Stomach (tissue), 9 donors: ENCODE results near the gene S100A2. TPM values are rescaled to one million over a fixed set of nuclear protein-coding genes. Genes with fewer than 3 reads are reported as not detected.

Experiments
- DNase-seq, 2 donors: peaks; one replicate each; pipeline versions ENCODE4 v3.0.0 to v3.0.0-alpha.2; 2013 to 2019
- H3K27ac ChIP-seq, 5 donors: fragments of 200-600 bp in 4 of 5; sonication (generic) in 4 of 5; one replicate each; pipeline ENCODE4 v1.5.1; 2013 to 2019; ENCODE audit warnings: mild to moderate bottlenecking in 1 of 5, moderate library complexity in 1 of 5
- H3K27me3 ChIP-seq, 3 donors: fragments of 200-600 bp; sonication (generic); one replicate each; pipeline ENCODE4 v1.5.1; 2017 to 2019; ENCODE audit warnings: mixed run types in 1 of 3
- H3K36me3 ChIP-seq, 4 donors: fragments of 200-600 bp; sonication (generic); 1 replicate in 3 of 4; 2 replicates in 1 of 4; pipeline ENCODE4 v1.5.1; 2016 to 2019
- H3K4me1 ChIP-seq, 4 donors: fragments of 200-600 bp; sonication (generic); one replicate each; pipeline ENCODE4 v1.5.1; 2016 to 2019
- H3K4me3 ChIP-seq, 4 donors: fragments of 200-600 bp; sonication (generic) in 3 of 4; one replicate each; pipeline ENCODE4 v1.5.1; 2016 to 2019; ENCODE audit warnings: mild to moderate bottlenecking in 1 of 4
- H3K9me3 ChIP-seq, 4 donors: fragments of 200-600 bp; sonication (generic); one replicate each; pipeline ENCODE4 v1.5.1; 2016 to 2019
- EP300 ChIP-seq: sonication (generic); formaldehyde crosslinking; IDR thresholded peaks from one replicate; pipeline ENCODE4 v1.6.1; 2017; ENCODE audit warnings: antibody characterized with exemption
- POLR2A ChIP-seq, 4 donors: fragments of 450-650 bp; IDR thresholded peaks; one replicate each; pipeline ENCODE4 v1.6.1; 2016; ENCODE audit warnings: antibody characterized with exemption in 4 of 4, control low read depth in 2 of 4, mild to moderate bottlenecking in 1 of 4, moderate library complexity in 1 of 4
- POLR2AphosphoS5 ChIP-seq, 3 donors: sonication (generic); formaldehyde crosslinking; IDR thresholded peaks; one replicate each; pipeline ENCODE4 v1.6.1; 2016; ENCODE audit warnings: antibody characterized with exemption in 3 of 3
- WGBS, 5 donors: extraction: QIAGEN DNeasy Blood & Tissue Kit in 3 of 5; methylation state at CpG; one replicate each; pipeline versions ENCODE4 v1.1.5 to v1.1.7; 2013 to 2018; 5-methylcytosine and 5-hydroxymethylcytosine counted together
- intact Hi-C: fragments of 100-400 bp; cut with DNase I; formaldehyde crosslinking; loops from one replicate; pipeline ENCODE4 v1.15.1; 2023; ENCODE audit warnings: low total_unique reads
- polyA plus RNA-seq, 3 donors: library from polyadenylated mRNA; stranded (reverse); fragments of 200-250 nt; gene quantifications; one replicate each; pipeline ENCODE4 v1.2.3, GENCODE V29; 2013
- total RNA-seq, 5 donors: library from RNA; depleted of rRNA; stranded (reverse); fragments of >200 nt; gene quantifications; one replicate each; pipeline versions ENCODE4 v1.1.0 to v1.2.3, GENCODE V29; 2014 to 2016
- TF ChIP-seq, protein P1 (sequence below), 7 experiments: fragments of 450-650 bp in 4 of 7; fragments of 200-600 bp in 3 of 7; sonication (generic) in 3 of 7; IDR thresholded peaks; one replicate each; pipeline ENCODE4 v1.5.1; 2016 to 2019; ENCODE audit warnings: antibody characterized with exemption in 7 of 7, control low read depth in 2 of 7, mild to moderate bottlenecking in 1 of 7
- donor health status: healthy with polysubstance abuse.
- donor health status: Bipolar disorder and iron deficiency.
- donor health status: healthy.

Gene S100A2
- total and polyA plus RNA-seq, 8 donors = 2.2 to 1,809 (median 8.3) TPM; not detected in 3

DNA sequence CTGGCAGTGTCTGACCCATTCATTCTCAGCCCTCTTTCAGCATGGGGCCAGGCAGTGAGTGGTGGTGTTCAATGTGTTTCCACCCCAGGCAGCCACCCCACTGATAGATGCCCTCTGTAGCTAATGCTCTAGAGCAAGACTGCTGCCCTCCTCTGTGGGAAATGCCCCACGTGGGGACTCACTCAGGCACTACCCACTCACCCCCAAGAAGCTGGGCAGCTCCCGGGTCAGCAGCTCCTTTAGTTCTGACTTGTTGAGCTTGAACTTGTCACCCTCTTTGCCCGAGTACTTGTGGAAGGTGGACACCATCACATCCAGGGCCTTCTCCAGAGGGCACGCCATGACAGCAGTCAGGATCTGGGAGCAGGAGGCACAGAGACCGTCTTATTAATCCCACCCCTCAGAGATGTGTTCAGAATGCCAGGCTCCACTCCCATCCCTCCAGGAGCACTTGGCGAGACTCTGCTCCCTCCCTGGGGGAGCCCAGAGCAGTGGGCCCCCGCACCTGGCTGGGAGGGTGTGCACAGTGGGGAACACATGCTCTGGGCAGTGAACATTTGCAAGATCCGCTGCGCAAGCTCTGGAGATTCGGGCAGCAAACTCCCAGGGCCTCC, 21.1 kb downstream of the S100A2 start:
- peak overlapping the region; percentile 38 to 51 (median 40) for H3K4me3 ChIP-seq
- peak overlapping the region; percentile 69 to 88 (median 80) for H3K27ac ChIP-seq
- WGBS, 5 donors = 30 to 55% (median 45%) methylated on average over 4 to 10 of the region's 10 CpGs
- H3K36me3 ChIP-seq = no peaks in the 10 kb centered on the region
- H3K4me1 ChIP-seq = peaks cover 62 to 98% (median 81%) of the 10 kb centered on the region in 4 donors
- intact Hi-C loops = no loop called here
- DNase-seq = no peak
- H3K27me3 ChIP-seq = no peaks in the 10 kb centered on the region
- no peaks in the 10 kb centered on the region for H3K9me3 ChIP-seq
- TF ChIP-seq POLR2A (IDR thresholded peaks at IDR 0.05) = no peak
- no peak for TF ChIP-seq EP300
- TF ChIP-seq POLR2AphosphoS5 (IDR thresholded peaks at IDR 0.05) = no peak
- TF ChIP-seq, protein P1, sequence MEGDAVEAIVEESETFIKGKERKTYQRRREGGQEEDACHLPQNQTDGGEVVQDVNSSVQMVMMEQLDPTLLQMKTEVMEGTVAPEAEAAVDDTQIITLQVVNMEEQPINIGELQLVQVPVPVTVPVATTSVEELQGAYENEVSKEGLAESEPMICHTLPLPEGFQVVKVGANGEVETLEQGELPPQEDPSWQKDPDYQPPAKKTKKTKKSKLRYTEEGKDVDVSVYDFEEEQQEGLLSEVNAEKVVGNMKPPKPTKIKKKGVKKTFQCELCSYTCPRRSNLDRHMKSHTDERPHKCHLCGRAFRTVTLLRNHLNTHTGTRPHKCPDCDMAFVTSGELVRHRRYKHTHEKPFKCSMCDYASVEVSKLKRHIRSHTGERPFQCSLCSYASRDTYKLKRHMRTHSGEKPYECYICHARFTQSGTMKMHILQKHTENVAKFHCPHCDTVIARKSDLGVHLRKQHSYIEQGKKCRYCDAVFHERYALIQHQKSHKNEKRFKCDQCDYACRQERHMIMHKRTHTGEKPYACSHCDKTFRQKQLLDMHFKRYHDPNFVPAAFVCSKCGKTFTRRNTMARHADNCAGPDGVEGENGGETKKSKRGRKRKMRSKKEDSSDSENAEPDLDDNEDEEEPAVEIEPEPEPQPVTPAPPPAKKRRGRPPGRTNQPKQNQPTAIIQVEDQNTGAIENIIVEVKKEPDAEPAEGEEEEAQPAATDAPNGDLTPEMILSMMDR (IDR thresholded peaks at IDR 0.05) = no peak

DNA sequence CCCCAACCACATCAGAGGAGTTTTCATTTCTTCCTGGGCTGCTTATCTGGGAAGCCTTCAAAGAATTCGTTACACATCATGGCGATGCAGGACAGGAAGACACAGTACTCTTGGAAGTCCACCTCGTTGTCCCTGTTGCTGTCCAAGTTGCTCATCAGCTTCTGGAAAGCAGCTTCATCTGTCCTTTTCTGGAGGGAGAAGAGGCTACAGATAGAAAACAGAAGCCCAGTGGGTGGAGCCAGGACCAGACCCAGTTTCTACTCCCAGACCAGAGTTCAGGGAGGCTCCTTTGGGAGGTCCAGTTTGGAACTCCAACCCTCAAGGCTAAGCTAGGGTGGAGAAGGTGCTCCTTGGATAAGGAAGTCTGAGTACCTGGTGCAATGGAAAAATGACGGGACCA, 21.9 kb downstream of the S100A2 start:
- Histone ChIP-seq H3K27me3 (no peaks in the 10 kb centered on the region), H3K27ac (peak overlapping the region in 3 of 5 donors; percentile 69 to 88 (median 80)), H3K36me3 (no peaks in the 10 kb centered on the region), H3K4me1 (peaks cover 54 to 90% (median 72%) of the 10 kb centered on the region in 4 donors), H3K9me3 (no peaks in the 10 kb centered on the region), H3K4me3 (peak overlapping the region in 2 of 4 donors; percentile 3 to 41)
- intact Hi-C loops = no loop called here
- TF ChIP-seq POLR2AphosphoS5 (IDR thresholded peaks at IDR 0.05) (no peak), EP300 (no peak), POLR2A (IDR thresholded peaks at IDR 0.05) (no peak)
- TF ChIP-seq, protein P1 (IDR thresholded peaks at IDR 0.05) = no peak
- 74 to 89% (median 88%) methylated on average over 4 of the region's 4 CpGs for whole genome bisulfite sequencing, 5 donors
- peak in 1 of 2 donors; percentile 2 for DNase-seq

DNA sequence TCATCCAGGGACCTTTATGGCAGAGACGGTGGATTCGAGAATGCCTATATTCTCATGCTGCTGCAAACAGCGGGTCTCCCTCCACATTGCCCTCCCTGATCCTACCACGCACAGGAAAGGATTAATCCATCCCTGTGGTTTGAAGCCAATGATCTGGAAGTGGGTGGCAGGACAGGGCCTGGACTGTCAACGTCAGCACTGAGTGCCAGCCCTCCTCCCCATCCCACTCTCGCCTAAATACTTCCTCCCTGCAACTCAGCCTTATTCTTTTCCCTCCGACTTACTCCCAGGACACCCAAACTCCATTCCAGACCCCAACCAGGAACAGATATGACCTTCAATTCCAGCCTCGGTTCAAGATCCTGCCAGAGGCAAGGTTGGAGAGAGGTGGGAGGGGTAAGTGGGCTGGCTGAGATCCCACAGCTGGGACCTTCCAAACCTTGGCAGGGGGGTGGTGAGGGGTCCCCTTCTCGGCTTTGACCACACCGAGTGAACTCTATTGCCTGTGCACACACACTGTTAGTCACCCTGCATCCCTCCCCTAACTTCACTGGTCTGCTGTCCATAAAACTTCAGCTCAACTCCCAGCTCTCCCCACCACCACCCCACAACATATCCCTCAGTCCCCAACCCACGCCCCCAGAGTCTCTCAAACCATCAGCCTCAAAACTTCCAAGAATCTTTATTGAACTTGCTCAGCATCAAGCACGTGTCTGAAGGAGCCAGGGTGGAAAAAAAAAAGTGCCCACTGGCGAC, 22.5 kb downstream of the S100A2 start:
- Histone ChIP-seq H3K4me3 (peak overlapping the region in 2 of 4 donors; percentile 3 to 41), H3K27ac (peak overlapping the region in 3 of 5 donors; percentile 60 to 88 (median 80)), H3K9me3 (no peaks in the 10 kb centered on the region), H3K27me3 (no peaks in the 10 kb centered on the region), H3K4me1 (peaks cover 48 to 83% (median 67%) of the 10 kb centered on the region in 4 donors), H3K36me3 (no peaks in the 10 kb centered on the region)
- 74 to 83% (median 81%) methylated on average over 13 of the region's 13 CpGs for WGBS, 5 donors
- peak in 1 of 2 donors; percentile 7 for DNase-seq
- intact Hi-C loops = no loop called here
- TF ChIP-seq POLR2A (IDR thresholded peaks at IDR 0.05) (no peak), POLR2AphosphoS5 (IDR thresholded peaks at IDR 0.05) (no peak), EP300 (no peak)
- TF ChIP-seq, protein P1 (IDR thresholded peaks at IDR 0.05) = no peak

DNA sequence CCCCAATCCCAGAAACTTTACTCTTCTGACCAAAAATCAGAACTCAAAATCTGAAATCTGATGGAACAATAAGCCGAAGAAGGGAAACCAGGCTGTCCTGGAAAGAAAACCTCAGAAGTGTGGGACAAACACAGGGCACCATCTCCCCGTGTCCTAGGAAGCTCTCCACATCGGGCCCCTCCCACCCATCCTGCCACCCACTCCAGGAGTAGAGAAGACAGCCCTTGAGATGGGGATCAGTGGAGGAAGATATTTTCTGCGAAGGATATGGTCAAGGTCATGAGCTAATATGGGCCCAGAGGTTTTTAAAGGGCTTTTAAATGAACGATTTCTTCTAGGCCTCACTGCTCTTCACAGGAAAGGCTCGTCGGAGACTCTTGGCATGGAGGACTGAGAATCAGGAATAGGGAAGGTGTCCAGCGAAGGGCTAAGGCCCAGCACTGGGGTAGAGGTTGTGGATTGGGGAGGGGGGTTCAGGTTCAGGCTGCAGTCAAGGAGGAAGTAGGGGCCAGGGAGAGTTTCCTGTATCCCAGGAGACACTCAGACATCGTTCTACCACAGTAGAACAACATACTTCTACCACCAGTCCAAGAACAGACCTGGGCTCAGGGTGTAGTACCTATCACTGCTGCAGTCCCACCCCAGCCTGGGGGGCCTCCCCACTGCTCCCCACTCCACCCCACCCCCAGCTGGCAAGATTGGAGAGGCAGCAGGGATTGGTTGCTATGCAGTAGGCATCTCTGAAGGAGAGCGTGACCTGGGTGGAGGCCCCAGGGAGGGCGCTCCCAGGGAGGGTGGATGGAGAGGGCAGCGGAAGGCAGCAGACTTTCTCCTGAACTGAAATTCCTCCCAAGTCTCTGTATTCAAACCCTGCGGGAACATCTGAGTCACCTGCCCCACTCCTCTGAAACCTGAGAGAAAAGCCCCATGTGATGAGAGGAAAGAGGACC, 23.7 kb downstream of the S100A2 start:
- WGBS, 5 donors = 68 to 81% (median 79%) methylated on average over 11 to 13 of the region's 13 CpGs
- H3K27ac ChIP-seq = peak overlapping the region in 4 of 5 donors; percentile 15 to 63 (median 52)
- H3K9me3 ChIP-seq = no peaks in the 10 kb centered on the region
- DNase-seq = peak in 1 of 2 donors; percentile 70
- no peaks in the 10 kb centered on the region for H3K27me3 ChIP-seq
- H3K4me3 ChIP-seq = no peak overlapping the region
- intact Hi-C loops = no loop called here
- H3K36me3 ChIP-seq = no peaks in the 10 kb centered on the region
- TF ChIP-seq, protein P1 (IDR thresholded peaks at IDR 0.05) = no peak
- no peak for TF ChIP-seq EP300
- no peak for TF ChIP-seq POLR2A (IDR thresholded peaks at IDR 0.05)
- TF ChIP-seq POLR2AphosphoS5 (IDR thresholded peaks at IDR 0.05) = no peak
- H3K4me1 ChIP-seq = peaks cover 41 to 76% (median 59%) of the 10 kb centered on the region in 4 donors
